ENCODE measurements around the gene CCDC70.

DNA sequence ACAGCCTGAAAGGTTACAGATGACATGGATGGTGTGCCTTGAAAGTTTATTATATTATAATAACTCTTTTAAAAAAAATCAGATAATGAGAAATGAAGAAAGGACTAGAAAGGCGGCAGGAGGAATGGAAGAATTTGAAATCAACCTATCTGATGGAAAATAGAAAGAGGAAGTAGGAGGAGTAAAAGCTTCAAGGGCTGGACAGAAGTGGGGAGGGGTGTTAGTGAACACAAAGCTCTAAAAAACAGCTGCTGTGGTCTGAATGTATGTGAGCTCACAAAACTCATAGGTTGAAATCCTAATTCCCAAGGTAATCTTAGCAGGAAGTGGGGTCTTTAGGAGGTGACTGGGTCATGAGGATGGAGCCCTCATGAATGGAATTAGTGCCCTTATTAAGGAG lies 19.5 kb downstream of the CCDC70 start:
- TF ChIP-seq, protein P1, sequence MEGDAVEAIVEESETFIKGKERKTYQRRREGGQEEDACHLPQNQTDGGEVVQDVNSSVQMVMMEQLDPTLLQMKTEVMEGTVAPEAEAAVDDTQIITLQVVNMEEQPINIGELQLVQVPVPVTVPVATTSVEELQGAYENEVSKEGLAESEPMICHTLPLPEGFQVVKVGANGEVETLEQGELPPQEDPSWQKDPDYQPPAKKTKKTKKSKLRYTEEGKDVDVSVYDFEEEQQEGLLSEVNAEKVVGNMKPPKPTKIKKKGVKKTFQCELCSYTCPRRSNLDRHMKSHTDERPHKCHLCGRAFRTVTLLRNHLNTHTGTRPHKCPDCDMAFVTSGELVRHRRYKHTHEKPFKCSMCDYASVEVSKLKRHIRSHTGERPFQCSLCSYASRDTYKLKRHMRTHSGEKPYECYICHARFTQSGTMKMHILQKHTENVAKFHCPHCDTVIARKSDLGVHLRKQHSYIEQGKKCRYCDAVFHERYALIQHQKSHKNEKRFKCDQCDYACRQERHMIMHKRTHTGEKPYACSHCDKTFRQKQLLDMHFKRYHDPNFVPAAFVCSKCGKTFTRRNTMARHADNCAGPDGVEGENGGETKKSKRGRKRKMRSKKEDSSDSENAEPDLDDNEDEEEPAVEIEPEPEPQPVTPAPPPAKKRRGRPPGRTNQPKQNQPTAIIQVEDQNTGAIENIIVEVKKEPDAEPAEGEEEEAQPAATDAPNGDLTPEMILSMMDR (IDR thresholded peaks at IDR 0.05; ENCODE audit: low read depth, low read length, poor library complexity, severe bottlenecking), result no peak
- no peak for TF ChIP-seq EZH2phosphoT487 (IDR thresholded peaks at IDR 0.05; ENCODE audit: borderline replicate concordance, low read length)
